Parietal lobe (tissue), 2 donors: ENCODE results near the gene LMNB1. TPM values are rescaled to one million over a fixed set of nuclear protein-coding genes. Genes with fewer than 3 reads are reported as not detected.

Source experiments
- small RNA-seq: library from RNA; depleted of rRNA; stranded (forward); fragments of <200 nt; gene quantifications from one replicate; pipeline ENCODE3, GENCODE V24; 2014; ENCODE audit warnings: low replicate concordance
- total RNA-seq: library from RNA; depleted of rRNA; stranded (reverse); fragments of >200 nt; gene quantifications from one replicate; pipeline ENCODE4 v1.2.3, GENCODE V29; 2014

LMNB1 gene, protein sequence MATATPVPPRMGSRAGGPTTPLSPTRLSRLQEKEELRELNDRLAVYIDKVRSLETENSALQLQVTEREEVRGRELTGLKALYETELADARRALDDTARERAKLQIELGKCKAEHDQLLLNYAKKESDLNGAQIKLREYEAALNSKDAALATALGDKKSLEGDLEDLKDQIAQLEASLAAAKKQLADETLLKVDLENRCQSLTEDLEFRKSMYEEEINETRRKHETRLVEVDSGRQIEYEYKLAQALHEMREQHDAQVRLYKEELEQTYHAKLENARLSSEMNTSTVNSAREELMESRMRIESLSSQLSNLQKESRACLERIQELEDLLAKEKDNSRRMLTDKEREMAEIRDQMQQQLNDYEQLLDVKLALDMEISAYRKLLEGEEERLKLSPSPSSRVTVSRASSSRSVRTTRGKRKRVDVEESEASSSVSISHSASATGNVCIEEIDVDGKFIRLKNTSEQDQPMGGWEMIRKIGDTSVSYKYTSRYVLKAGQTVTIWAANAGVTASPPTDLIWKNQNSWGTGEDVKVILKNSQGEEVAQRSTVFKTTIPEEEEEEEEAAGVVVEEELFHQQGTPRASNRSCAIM
- 72.3 TPM for total RNA-seq

DNA sequence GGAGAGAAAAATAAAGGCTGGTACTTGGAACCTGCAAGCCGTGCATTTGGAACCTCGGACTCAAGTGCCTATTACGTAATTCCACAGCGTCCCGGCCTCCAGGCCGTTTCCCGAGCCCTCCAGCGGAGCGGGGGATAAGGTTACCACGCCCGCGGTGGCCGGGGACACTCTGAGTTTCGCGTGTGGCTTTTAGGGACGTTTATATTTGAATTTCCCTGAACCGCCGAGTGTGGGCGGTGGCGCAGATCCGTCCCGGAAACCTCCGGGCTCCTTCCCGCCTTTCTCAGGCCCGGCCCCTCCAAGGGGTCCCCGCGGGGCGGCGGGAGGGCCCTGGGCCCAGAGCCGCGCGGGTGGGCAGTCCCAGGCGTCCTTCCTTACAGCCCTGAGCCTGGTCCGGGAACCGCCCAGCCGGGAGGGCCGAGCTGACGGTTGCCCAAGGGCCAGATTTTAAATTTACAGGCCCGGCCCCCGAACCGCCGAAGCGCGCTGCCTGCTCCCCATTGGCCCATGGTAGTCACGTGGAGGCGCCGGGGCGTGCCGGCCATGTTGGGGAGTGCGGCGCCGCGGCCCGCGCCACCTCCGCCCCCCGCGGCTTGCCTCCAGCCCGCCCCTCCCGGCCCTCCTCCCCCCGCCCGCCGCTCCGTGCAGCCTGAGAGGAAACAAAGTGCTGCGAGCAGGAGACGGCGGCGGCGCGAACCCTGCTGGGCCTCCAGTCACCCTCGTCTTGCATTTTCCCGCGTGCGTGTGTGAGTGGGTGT lies at the start of gene LMNB1:
TSS of gene LMNB1 (plus strand) at position 638 of the 758 bp plus-strand sequence. CDS start 373 bp downstream, outside the sequence.

Small RNA genes within 50 kb of the gene (small RNA-seq; reads per million reads assigned to genes)
- not detected for gene RNU6-752P

Other genes starting within 250 kb of the LMNB1 start
- 64.2 TPM for gene ALDH7A1, start 181.9 kb upstream of the LMNB1 start, total RNA-seq
- gene PHAX, start 176.2 kb upstream of the LMNB1 start, total RNA-seq, result 70.4 TPM